Left hindlimb (tissue), 1 donor: ENCODE data around the gene CHAF1B.
A peak's percentile ranks its signal among the peaks of the same experiment; 100 is the strongest.

ENCODE experiments used
- DNase-seq: peaks from one replicate; pipeline ENCODE4 v3.0.0-alpha.2; 2018

Gene CHAF1B

DNA sequence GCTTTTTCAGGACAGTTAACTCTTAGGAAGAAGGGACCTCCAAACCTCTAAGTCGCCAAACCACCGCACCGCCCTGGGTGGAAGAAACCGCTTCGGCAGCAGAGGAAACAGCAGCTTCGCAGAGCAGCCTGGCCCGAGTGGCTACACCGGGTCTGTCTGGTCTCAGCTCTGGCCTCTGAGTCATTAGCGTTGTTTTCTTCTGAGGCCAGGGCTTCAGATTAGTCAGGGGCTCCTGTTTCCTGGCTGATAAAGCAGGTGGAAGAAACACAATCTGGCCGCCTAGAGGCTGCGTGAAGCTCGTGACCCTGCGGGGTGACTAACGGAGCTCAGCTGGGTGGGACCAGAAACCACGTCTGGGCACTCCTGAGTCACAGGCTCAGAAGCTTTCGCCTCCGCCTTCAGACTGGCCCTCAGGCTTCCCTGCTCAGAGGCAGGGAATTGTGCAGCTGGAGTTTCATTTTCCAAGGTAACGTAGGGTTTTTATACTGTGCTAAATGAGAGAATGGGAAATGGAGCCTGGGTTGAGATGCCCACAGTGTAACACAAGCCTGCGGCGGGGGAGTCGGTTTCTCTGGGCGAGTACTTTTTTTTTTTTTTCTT, 44.9 kb downstream of the CHAF1B start:
- peak; percentile 61 for DNase-seq

DNA sequence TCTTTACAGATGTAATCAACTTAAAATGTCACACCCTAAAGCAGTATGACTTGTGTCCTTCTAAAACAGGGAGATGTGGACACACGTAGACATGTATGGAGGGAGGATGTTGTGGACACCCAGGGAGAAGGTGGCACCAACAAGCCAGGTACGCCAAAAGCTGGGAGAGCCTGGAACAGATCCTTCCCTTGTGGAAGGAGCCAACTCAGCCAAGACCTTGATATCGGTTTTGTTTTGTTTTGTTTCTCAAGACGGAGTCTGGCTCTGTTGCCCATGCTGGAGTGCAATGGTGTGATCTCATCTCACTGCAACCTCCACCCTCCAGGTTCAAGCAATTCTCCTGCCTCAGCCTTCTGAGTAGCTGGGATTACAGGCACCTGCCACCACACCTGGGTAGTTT, 45.6 kb downstream of the CHAF1B start:
- DNase-seq = no peak

DNA sequence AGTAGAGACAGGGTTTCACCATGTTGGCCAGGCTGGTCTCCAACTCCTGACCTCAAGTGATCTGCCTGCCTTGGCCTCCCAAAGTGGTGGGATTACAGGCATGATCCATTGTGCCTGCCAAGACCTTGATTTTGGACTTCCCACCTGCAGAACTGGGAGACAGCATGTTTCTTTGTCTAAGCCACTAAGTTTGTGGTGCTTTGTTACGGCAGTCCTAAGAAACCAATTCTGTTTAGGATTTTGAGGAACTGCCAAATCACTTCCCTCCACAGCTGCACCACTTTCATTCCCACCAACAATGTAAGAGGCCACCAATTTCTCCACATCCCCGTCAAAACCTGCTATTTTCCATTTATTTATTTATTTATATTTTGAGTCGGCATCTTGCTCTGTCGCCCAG, 46.1 kb downstream of the CHAF1B start:
- DNase-seq = no peak

DNA sequence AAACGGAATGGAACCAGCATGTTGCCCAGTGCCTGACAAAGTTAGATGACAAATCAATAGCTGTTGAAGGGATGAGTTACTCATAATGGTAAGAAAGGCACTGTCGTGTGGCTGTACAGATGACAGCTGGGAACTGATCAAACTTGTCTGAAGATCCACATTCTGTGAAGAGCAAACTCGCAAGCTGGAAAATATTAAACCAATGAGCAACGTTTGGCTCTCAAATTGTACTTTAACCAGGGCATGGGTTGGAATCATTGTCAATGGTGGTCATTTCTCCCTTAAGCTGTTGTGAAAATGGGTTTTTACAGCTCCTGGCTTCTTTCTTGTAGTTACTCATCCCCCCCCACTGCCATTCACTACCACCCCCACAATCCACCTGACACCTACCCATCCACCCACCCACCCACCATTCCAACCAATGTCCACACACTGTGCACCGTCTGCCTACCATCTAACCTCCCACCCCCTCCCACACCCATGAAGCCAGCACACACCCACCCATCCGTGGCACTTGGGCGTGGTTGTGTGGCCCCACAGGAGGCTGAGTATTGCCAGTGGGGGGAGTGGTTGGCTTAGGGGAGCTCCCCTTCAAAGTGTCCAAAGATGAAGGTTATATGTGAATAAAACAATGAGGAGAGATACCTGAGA, 48.0 kb downstream of the CHAF1B start:
- no peak for DNase-seq

DNA sequence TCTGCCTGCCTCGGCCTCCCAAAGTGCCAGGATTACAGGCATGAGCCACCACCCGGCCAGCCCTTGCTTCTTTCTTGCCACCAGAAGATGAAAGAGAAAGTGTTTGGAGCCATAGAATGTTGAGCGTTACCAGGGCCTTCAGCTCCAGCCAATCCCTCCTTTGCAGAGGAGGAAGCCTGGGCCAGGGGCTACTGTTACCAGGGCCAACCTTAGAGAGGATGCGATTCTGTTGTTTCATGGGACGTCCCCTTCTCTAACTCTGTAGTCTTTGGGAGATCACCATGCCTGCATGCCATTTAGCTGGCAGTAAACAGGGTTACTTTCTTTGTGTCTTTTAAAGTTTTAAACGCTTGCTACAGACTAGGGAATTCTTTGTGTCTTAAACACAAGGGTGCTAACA, 49.0 kb downstream of the CHAF1B start:
- DNase-seq = no peak

DNA sequence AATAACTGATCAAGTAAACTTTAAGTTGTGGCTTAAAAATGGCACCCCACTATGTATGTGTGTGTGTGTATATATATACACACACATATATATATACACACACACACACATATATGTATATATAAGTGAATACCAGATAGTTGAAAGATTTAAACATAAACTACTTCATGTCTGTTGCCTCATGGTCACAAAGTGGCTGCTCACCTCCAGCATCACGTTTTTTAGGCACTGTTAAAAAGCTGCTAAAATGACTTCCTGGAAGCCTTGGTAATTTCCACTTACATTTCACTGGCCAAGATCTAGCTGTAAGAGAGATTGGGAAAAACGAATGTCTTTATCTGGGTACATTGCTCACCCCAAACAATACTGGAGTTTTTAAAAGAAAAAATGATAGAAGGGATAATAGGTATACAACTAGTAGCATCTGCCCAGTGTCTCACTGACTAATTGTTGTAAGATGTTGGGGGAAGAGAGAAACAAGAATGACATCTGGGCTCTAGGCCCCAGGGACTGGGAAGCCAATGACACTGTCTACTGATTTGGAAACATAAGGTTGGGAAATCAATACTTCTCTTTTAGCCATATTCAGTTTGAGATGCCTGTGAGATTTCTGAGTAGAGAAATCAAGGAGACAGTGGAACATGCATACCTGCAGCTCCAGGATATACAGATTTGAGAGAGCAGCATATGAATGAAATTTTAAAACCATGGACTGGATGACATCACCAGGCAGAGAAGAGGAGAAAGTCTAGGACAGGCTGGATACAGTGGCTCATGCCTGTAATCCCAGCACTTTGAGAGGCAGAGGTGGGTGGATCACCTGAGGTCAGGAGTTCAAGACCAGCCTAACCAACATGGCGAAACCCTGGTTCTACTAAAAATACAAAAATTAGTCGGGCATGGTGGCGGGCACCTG, 51.9 kb downstream of the CHAF1B start:
- no peak for DNase-seq

DNA sequence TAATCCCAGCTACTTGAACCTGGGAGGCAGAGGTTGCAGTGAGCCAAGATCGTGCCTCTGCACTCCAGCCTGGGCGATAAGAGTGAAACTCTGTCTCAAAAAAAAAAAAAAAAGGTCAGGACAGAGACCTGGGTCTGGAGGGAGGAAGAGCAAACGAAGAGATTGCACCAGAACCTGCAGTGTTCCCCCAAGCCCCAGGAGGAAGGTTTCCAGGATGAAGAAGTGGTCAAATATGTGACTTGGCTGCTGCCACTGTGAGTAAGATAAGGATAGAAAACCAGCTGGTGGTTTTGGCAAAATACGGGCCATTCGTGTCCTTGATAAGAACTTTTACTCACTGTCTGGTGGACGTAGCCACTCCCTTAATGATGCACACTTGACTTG, 52.5 kb downstream of the CHAF1B start:
- no peak for DNase-seq

DNA sequence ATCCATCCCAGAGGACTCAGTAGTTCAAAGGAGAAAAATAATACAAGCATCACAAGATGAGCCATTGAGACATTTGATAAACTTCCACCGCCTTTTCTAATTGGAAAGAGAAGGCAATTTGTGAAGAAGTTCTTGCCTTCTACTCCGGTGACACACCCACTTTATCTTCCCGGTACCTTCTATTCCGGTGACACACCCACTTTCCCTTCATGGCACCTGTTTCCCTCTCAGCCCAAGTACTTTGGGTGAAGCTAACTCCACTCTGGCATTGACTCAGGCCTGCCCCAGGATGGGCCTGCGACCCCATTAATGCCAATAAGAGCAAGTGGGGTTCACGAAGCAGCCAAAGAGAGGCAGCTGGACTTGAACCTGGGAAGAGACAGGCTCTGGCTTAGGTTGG, 56.5 kb downstream of the CHAF1B start:
- no peak for DNase-seq

DNA sequence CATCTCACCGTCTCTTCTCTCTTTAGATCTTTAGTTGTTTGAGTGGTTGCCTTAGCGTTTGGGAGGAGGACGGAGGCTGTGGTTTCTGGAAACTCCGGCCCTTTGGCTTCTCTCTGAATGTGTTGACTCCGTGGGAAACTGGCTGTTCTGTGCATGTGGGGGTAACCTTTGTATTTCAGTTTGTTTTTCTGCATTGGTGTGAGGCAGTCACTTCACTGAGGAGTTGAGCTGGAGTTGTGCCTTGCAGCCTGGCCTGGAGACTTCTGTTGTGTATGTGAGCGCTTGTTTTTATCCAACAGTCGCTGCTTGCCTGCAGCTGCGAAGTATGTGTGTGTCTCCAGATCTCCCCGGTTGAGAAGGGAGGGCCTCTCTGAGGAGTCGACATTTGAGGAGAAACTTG, 61.1 kb downstream of the CHAF1B start:
- no peak for DNase-seq

DNA sequence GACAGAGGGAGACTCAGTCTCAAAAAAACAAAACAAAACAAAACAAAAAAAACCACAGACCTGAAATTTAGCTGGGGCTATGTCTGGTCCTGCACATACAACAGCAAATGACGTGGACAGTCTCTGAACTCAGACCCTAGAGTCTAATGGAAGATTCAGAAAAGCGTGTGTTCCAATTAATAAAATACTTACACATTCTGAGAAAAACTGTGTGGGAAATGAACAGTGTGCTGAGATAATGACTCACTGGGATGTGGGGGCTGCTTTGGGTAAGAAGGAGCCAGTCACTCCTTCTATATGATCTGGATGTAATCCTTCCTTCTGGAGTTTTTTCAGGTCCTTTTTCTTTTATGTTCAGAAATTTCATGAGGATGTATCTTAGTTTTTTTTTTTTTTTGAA, 65.3 kb downstream of the CHAF1B start:
- DNase-seq = no peak

DNA sequence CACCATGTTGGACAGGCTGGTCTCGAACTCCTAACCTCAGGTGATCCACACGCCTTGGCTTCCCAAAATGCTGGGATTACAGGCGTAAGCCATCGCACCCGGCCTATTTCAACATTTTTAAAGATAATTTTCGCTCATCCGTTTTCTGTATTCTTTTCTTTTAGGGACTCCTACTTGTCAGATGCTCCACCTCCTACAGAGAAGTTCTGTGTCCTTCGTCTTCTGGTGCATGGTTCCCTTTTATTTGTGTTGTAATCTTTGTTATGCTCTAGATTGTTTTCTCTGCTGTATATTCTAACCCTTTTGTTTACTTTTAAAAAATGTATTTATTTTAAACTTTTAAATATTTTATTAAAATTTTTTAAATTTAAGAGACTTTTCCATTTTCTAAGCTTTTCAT, 66.3 kb downstream of the CHAF1B start:
- no peak for DNase-seq

DNA sequence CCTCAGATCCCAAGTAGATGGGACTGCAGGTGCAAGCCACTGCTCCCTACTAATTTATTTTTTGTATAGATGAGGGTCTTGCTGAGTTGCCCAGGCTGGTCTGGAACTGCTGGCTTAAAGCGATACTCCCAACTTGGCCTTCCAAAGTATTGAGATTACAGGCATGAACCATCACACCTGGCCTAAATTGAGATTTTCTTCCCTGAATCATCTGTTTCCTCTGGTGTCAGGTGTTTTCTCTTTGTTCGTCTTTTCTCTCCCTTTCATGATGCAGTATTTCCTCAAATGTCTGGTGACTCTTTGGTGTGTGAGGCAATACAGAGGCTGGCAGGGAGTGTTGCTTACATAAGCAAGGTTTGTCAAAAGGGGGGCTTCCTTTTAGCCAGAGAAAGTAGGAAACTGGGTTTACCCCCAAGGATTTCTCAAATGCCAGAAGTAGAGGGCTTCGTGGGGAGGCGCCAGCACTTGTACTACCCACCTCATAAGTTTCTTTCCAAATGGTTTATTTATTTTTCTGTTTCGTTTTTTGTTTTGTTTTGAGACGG, 67.2 kb downstream of the CHAF1B start:
- no peak for DNase-seq

DNA sequence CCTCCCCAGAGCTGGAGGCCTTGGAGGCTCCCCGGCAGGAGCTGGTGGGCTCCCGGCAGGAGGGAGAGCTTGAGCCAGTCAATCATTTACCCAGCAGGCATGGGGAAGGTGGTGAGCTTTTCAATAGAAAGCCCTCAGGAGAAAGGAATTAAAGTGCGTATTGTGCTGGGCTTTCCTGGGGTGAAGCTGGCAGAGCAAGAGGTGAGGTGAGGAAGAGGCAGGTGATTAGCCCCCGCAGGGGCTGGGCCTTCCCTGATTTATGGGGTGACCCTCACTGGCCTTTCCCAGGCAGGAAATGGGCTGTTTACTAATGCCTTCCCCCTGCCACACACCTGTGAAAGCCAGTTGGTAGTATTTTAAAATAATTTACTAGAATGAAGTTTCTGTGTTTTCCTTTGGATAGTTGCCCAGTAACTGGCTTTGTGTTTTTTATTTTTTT, 68.9 kb downstream of the CHAF1B start:
- DNase-seq = no peak

DNA sequence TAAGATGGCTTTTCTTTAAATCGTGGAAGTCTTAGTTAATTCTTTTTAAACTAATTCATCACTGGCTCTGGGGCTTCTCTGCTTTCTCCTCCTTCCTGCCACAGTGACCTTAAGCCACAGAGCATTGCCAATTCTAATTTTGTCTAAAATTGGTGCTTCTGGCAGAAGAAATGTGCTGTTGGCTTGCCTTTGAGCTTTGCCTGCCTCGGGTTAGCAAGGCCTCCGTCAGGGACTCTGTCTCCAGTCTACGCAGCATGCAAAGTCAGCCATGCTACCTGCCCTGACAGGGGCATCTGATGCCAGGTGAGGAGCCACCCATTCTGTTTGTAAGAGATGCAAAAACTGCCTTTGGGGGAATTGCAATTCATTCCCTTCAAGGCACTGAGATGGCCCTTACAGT, 69.5 kb downstream of the CHAF1B start:
- DNase-seq = no peak

DNA sequence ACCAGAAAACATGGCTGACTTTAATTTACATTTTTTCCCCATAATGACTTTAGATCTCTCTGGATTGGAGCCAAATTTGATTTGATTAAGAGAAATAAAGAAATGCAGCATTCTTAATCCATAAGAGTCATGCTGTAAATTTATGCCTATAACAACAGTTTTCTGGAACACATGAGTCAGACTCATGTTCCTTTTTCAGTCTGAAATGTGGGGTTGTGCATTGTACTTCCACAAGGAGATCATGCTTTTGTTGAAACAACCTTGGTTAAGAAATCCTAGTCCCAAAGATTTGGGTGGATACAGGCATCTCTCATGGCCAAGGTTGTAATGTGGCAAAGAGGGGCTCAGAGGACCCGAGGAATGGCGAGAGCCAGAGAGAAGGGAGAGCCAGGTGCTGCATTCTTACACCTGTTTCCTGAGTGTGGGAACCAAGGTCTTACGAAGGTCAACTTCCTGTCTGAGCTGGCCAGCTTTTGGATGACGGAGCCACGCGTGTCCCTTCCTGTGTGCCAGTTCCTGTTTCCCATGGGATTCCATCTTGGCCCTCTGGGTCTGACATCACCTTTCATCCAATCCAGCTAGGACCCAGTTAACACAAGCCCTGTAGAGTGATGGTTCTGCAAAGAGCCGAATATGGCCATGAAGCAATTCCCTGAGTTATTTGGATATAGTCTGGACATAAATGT, 71.7 kb downstream of the CHAF1B start:
- no peak for DNase-seq

DNA sequence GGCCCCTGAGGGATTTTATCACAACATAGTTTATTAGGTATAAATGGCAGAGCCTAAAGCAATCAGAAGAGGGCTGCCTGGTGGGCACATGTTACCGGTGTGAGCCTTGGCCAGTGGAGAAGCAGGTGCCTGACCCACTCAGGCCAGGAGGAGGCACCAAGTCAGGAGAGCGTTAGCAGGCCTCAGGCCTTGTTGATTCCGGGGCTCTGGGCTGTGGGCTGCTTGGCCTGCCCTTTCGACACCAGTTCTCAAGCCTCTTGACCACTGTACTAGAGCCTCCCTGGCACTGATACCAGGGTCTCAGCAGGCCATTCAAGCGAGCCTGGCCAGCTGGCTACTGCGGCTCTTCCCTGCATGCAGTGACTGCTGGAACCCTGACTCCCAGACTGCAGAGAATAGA, 73.9 kb downstream of the CHAF1B start:
- no peak for DNase-seq

DNA sequence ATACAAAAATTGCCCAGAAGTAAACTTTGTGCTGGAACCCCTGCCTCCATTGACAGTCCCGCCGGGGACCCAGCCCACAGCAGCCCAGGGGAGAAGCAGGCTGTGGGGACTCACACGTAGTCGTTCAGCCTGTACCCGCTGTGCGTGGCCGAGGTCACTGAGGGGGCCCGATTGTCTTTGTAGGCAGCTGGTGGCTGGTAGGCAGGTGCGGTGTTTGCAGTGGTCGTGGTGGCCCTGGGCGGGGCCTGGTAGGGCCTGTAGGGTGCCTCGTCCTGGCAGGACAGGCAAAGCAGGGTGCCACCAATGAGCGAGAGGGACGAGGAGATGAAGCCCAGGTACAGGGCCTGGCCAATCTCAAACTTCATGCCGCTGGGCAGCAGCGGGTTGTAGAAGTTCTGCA, 75.7 kb downstream of the CHAF1B start:
- DNase-seq = no peak

DNA sequence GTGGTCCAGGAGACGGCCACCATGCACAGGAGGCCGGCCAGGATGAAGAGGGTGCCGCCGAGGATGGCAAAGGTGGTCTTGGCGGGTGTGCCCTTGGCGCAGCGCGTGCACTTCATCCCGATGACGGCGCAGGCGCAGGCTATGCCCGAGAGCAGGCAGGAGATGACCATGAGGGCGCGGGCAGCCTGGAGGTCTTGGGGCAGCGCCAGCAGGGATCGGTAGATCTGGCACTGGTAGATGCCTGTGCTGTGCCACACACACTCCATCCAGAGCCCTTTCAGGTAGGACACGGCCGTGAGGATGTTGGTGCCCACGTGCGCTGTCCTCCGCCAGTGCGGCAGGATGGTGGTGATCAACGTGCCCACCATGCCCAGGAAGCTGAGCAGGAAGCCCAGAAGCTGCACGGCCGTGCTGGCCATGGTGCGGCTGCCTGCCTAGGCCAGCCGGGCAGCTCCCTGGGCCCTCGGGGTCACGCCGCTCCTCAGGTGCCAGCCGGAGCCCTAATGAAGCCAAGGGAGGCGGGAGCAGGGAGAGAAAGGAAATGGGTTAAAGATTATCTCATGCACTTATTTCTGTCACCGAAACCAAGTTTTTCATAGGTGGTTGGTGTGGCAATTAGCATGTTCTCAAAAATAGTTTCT, 76.2 kb downstream of the CHAF1B start:
- DNase-seq = no peak

DNA sequence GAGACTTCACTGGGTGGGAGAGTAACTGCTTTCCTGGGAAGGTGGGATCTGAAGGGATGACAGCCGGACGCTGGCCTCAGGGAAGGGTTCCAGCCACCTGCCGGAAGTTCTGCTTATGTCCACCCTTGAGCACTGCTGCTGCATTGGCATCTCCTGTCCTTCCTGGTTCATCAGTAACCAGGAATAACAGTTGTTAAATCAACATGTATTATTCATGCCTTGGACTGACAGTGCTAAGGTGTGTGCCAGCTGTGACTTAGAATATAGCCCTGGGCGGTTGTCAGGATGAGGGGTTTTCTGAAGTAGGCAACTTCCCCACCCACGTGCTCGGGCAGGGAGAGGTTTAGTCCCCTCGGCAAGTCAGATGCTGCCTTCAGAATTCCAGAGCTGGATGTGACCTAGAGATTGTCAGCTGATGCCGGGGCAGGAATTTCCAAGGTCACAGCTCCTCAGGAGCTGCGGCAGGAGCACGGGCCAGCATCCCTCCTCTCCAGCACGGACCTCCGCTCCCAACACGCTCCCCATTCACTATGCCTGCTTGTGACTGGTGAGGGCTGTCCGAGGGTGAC, 76.8 kb downstream of the CHAF1B start:
- no peak for DNase-seq

DNA sequence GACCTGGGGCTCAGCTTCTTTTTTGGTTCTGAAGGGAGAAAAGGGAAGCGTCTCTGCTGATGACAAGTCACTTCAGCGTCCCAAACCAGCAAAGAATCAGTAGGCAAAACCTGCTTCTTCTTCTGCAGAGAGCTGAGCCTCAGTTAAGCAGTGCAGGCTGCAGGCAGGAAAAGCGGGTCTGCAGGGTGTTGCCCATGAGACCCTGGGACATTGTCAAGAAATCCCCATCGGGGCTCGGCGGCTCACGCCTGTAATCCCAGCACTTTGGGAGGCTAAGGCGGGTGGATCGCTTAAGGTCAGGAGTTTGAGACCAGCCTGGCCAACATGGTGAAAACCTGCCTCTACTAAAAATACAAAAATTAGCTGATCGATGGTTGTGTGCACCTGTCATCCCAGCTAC, 78.0 kb downstream of the CHAF1B start:
- no peak for DNase-seq

DNA sequence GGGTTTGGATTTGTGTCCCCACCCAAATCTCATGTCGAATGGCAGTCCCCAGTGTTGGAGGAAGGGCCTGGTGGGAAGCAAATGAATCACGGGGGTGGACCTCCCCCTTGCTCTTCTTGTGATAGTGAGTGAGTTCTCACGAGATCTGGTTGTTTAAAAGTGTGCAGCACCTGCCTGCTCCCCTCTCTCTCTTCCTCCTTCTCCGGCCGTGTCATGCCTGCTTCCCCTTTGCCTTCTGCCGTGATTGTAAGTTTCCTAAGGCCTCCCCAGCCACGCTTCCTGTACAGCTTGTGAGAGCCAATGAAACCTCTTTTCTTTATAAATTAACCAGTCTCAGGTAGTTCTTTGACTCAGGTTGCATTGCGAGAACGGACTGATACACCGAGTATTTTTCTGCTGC, 78.8 kb downstream of the CHAF1B start:
- no peak for DNase-seq

DNA sequence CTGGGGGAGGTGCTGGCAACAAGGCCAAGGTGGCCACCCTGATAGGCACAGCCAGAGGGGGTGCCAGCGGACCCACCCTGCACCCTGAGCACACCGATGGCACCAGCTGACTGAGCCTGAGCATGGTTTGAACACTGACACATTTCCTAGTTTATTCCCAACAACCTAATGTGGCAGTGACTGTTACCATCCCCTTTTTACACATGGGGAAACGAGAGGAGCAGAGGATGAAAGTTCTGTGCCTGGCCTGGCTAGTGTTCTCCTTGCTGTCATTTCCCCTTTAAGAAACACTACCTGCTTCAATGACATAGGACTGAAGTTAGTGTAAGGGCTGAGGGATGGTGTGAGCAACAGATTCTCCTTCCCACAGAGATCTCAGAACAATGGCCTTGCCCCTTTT, 79.4 kb downstream of the CHAF1B start:
- no peak for DNase-seq
